M059J (cell line): ENCODE results near the gene SFTPD. TPM values are rescaled to one million over a fixed set of nuclear protein-coding genes. Genes with fewer than 3 reads are reported as not detected.

Source experiments
- DNase-seq: peaks from one replicate; pipeline ENCODE4 v3.0.0-alpha.2; 2012; ENCODE audit warnings: low read depth
- total RNA-seq: library from RNA; depleted of rRNA; stranded (reverse); fragments of >200 nt; shearing (Covaris generic); gene quantifications from 2 replicates; pipeline ENCODE4 v1.2.3, GENCODE V29; 2014

SFTPD gene
- total RNA-seq, 1 experiment from 2014 or later: not detected

DNA sequence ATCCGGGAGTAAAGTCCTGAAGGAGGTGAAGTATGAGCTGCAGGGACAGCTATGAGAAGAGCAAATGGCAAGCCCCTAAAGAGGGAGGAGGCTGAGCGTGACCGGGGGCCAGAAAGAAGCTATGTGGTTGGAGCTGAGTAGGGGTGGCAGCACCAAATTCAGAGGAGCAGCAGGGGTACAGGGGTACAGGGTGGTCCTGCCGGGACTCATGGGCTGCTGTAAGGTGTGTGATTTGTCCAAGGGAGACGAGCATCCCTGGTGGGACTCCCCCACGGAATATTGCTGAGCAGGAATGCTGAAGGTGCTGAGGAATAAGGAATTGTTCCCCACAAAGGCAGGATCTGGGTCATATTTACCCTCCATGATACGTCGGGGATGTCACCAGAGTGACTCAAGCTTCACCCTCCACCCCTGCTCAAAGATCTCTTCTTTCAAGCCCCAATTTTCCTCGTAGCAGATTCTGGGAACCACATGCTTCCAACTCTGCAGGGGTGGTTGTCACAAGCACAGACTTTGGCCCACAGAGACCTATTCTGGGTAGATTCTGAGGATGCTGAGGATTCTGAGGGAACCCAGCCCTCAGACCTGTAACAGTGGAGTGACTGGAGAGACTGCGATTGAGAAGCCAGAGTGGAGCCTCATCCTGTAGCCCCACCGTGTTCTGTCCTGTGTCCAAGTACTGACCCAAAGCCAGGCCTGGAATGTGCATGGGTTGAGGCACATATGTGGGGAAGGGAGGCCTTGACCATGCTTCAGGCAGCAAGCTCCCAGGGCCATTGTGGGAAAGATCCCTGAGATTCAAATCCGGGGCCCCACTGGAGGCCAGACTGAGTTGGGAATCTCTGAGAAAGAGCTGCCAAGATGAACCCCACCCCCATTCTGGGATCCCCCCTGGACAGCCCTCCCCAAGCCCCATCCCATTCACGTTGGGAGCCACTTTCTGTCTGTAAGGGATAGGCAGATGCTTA is 4.2 kb downstream of the SFTPD start:
- DNase-seq: no peak

DNA sequence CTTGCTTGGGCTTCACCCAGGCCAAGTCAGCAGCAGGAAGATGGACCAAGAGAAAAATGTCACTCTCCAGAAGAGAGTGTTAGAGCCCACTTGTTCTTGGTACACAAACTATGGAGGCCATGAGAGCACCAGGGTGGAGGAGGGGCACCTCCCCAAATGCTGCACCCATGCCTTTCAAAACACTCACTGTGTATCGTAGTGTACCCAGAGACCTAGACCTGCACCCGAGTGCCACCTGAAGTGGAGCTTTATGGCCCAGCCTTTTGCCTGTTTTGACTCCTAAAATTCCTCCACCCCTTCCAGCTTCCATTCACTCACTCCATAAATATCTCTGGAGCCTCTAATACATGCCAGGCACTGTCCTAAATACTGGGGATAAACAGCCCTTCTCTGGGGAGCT is 5.0 kb downstream of the SFTPD start:
- no peak for DNase-seq

DNA sequence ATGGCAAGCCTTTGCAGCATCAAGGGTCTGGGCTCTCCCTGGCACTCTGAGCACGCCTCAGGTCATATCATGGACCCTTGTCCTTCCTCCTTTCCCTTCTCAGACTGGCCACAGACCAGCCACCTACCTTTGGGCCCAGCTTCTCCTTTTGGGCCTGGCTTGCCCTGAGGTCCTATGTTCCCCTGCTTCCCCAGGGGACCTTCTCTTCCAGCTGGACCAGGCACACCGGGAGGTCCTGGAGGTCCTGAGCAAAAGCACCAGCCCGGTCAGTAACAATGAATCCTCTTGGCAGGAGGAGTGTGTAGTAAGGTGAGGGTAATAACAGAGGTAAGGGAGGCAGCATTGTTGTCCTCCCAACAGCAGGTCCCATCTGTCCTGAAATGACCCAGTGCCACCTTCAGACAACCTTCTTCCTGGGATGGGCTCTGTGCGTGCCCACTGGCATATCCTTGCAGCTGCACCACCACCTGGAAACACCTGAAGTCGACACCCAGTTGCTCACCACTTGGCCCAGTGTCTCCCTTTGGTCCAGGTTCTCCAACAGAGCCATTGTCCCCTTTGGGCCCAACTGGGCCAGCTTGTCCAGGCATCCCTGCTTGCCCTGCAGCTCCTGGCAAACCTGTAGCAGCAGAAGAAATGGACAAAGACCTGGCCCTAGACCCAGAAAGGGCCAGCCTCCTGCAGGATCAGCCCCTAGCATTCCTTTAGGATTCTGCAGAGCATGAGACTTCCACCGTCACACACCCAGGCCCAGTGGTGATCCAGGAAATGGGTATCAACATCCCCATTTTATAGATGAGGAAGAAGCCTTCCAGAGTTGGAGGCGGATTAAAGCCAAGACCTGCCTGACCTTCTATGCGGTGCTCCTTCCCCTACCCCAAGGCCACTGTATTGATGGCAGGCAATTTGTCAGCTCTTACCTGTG is 6.4 kb downstream of the SFTPD start:
- DNase-seq: no peak

GRCh38 chr10:79941585-79942210 is 7.2 kb downstream of the SFTPD start:
- no peak for DNase-seq

GRCh38 chr10:79941146-79941545 is 7.8 kb downstream of the SFTPD start:
- DNase-seq: no peak

- DNase-seq: no peak
Measured at GRCh38 chr10:79940431-79940830, 8.5 kb downstream of the SFTPD start.

DNA sequence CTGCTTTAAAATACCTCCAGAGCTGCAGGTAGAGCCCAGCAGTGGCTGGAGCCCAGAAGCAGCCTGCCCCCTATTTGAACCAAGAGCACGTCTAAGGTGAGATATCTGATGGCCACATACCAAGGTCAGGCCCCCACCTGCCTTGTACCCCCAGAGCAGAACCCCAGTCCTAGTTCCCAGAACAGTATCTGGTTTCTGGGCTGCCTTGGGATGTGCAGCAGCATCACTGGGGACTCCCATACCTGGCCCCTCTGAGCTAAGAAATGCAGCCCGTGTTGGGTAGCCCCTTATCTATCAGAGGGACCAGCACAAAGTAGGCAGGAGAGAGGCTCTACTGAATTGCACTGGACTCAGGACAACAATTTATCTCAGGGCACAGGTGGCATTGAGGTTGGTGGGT is 8.9 kb downstream of the SFTPD start:
- DNase-seq: no peak

GRCh38 chr10:79938728-79939406 is 10.0 kb downstream of the SFTPD start:
- no peak for DNase-seq

DNA sequence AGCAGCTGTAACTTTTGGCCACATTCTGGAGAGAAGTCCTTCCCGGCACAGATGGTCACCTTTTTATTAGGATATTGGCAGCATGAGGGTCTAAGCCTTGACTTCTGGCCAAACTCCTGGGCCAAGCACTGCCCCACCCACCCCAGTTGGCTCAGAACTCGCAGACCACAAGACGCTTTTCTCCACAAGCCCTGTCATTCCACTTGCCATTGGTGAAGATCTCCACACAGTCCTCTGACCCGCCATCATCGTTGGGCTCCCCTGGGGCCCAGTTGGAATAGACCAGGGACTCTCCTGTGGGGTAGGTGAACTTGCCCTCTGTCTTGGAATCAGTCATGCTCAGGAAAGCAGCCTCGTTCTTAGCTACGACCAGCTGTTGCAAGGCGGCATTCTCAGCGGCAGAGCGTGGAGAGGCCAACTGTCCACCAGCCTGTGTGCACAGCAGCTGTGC is 11.2 kb downstream of the SFTPD start:
- DNase-seq: no peak

GRCh38 chr10:79936625-79937615 is 12.0 kb downstream of the SFTPD start:
- no peak for DNase-seq

GRCh38 chr10:79933961-79934360 is 14.9 kb downstream of the SFTPD start:
- no peak for DNase-seq

- DNase-seq: no peak
Measured at GRCh38 chr10:79932841-79933379, 16.0 kb downstream of the SFTPD start.

GRCh38 chr10:79932307-79932706 is 16.6 kb downstream of the SFTPD start:
- no peak for DNase-seq

- DNase-seq: no peak
Measured at GRCh38 chr10:79930751-79931150, 18.2 kb downstream of the SFTPD start.

GRCh38 chr10:79930267-79930666 is 18.6 kb downstream of the SFTPD start:
- no peak for DNase-seq

DNA sequence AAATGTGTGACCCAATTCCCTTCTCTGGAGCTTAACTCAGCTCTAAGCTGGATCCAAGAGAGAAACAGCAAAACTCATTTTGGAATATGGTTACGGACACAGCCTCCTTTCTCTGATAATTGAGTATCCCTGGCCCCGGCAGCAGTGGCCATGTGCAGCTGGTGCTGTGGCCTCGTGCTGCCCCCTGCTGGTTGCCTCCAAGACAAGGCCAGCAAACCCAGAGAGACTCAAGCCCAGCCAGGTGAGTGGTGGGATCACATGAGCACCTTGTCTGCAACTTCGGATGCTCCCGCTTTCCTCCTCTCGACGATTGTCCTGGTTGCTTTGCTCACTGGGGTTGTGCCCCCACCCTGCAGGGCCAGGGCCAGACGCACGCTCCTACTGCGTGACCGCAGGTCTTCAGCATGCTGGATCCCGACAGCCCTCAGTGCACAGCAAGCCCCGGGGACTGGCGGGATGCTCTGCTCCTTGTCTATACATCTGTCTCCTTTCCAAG is 19.4 kb downstream of the SFTPD start:
- peak; percentile 61 for DNase-seq

DNA sequence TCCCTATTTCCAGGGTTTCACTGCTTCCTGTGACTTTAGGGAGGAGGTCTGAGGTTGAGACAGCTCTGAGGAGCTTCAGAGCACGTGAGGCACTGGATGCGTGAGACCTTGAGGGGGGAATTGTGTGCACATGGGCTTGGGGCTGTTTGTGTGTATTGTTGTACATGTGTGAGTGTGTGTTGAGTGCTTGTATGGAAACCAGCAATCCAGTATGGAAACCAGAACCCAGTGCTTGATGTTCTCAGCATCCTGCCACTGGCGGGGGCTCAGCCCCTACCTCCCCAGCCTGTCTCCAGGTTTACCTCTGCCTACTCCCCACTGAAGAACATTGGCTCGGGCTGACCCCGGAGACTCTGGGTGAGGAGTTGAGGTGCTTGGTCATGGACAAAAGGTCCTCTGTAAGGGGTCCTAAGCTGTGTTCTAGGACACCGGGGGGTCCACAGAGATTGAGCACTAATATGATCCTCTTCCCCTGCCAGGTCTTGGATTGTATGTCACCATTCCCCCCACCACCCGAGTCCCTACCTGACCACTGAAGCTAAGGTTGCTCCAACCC is 20.8 kb downstream of the SFTPD start:
- DNase-seq: no peak

DNA sequence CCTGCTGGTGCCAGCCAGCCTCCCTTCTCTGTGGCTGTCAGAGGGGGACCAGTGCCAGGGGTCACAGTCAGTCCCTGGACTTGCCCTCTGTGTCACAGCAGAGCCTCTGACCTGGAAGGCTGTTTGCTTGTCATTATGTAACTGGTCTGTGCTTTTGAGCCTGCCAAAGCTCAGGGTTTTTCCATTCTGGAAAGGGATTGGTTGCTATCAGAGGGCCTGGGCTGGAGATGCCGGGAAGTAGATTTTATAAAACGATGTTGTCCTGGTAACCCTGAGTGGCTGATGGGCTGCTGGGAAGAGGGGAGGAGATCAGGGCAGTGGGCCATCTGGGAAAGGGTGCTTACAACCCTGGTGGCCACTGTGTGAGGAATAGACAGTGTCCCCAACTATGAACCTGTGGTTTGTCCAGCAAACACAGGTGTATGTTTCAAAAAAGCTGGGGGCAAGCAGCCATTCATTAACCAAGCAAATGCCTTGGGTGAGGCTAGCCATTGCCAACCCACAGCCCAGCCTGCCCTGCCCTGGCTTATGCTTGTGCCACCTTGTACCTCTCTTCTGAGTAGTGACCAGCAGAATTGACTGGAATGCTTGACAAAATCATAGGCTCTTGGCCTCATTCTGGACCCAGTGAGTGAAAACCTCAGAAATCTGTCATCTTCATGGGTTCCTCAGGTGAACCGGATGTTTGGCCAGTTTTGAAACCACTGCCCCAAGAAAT is 21.6 kb downstream of the SFTPD start:
- no peak for DNase-seq

DNA sequence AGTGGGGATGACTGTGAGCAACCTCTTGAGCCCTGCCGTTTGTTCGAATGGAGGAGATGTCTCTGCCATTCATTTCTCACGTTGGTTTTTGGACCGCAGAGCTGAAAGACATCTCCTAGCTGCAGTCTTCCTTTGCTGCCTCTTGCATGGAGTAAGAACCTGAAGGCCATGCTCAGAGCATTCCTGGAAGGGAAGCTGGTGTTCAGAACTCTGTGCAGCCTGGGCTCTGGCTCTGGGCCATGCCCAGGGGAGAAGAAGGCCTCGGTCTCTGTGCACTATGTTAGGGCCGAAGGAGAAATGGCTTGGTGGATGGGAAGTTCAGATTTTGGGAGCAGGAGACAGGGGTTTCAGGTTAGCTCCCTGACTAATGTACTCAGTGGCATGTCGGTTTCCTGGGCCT is 22.9 kb downstream of the SFTPD start:
- no peak for DNase-seq
